Measurements from ENCODE around the gene SSR4. TPM values are rescaled to one million over a fixed set of nuclear protein-coding genes. Genes with fewer than 3 reads are reported as not detected.

SSR4 gene
- total and polyA plus RNA-seq, 2 donors (not counting 1 experiment from before 2014, with no cell fraction given), result 141 to 144 TPM

GRCh38 chrX:153770601-153771414, 23.7 kb upstream of the SSR4 start:
- H3K4me2 ChIP-seq (ENCODE audit: extremely low read depth, insufficient read depth, low read length), result no peak overlapping the region
- DNase-seq (ENCODE audit: low read depth in 2 of 2), result no peak
- H3K4me3 ChIP-seq (replicated peaks in 1 of 4; ENCODE audit: control extremely low read depth in 1 of 4, insufficient read depth in 1 of 4, low read depth in 3 of 4, low read length in 4 of 4), result no peak overlapping the region
- no peaks in the 10 kb centered on the region for H3K27me3 ChIP-seq (ENCODE audit: control insufficient read depth, insufficient read depth, low read length)
- no peaks in the 10 kb centered on the region for H3K36me3 ChIP-seq (ENCODE audit: control insufficient read depth, insufficient read depth, low read length)
- no peak overlapping the region for H3K27ac ChIP-seq (ENCODE audit: insufficient read depth, low read length)
- no peak overlapping the region for H2AFZ ChIP-seq (ENCODE audit: low read length)
- no peak for TF ChIP-seq CTCF (conservative IDR thresholded peaks at IDR 0.05 in 1 of 2, IDR thresholded peaks at IDR 0.05 in 1 of 2; ENCODE audit: low read depth in 1 of 2, low read length in 2 of 2)
- no peak for TF ChIP-seq EZH2 (IDR thresholded peaks at IDR 0.05; ENCODE audit: low read length, missing control alignments)
- H3K79me2 ChIP-seq (ENCODE audit: control insufficient read depth, insufficient read depth, low read length), result no peaks in the 10 kb centered on the region
- H3K9me3 ChIP-seq (ENCODE audit: control insufficient read depth, insufficient read depth, low read depth, low read length), result no peaks in the 10 kb centered on the region
- no peaks in the 10 kb centered on the region for H4K20me1 ChIP-seq (ENCODE audit: control insufficient read depth, extremely low read depth, insufficient read depth, low read length)
- no peak overlapping the region for H3K9ac ChIP-seq (ENCODE audit: insufficient read depth, low read length)
- H3K4me1 ChIP-seq (ENCODE audit: control insufficient read depth, extremely low read depth, insufficient read depth, low read length), result peaks cover 3% of the 10 kb centered on the region

DNA sequence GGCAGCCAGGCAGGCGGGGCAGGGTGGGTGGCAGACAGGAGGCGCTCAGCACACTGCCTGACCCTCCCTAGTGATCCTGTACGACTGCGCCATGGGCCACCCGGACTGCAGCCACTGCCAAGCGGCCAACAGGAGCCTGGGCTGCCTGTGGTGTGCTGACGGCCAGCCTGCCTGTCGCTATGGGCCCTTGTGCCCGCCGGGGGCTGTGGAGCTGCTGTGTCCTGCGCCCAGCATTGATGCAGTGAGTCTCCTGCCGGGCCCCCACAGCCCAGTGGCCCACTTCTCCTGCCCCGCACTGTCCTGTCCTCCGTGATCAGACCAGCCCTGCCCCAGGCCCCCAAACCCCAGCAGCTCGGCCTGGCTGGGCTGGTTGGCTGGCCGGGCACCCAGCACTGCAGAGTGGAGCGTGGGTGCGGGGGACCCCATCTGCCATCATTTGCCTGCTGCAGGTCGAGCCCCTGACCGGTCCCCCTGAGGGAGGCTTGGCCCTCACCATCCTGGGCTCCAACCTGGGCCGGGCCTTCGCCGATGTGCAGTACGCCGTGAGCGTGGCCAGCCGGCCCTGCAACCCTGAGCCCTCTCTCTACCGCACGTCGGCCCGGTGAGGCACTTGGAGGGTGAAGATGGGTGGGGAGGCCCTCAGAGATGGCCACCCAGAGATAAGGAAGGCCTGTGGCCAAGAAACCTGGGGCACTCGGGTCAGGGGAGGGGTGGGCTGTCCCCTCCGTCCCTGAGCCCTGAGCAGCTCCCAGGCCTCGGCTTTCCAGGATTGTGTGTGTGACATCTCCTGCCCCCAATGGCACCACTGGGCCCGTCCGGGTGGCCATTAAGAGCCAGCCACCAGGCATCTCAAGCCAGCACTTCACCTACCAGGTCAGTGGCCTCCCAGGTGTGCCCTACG, 22.8 kb upstream of the SSR4 start:
- Histone ChIP-seq H3K27me3 (ENCODE audit: control insufficient read depth, insufficient read depth, low read length) (no peaks in the 10 kb centered on the region), H3K4me1 (ENCODE audit: control insufficient read depth, extremely low read depth, insufficient read depth, low read length) (peaks cover 2% of the 10 kb centered on the region), H3K36me3 (ENCODE audit: control insufficient read depth, insufficient read depth, low read length) (no peaks in the 10 kb centered on the region), H2AFZ (ENCODE audit: low read length) (no peak overlapping the region), H3K79me2 (ENCODE audit: control insufficient read depth, insufficient read depth, low read length) (no peaks in the 10 kb centered on the region), H3K4me3 (replicated peaks in 1 of 4; ENCODE audit: control extremely low read depth in 1 of 4, insufficient read depth in 1 of 4, low read depth in 3 of 4, low read length in 4 of 4) (no peak overlapping the region), H3K4me2 (ENCODE audit: extremely low read depth, insufficient read depth, low read length) (no peak overlapping the region), H3K9ac (ENCODE audit: insufficient read depth, low read length) (no peak overlapping the region), H4K20me1 (ENCODE audit: control insufficient read depth, extremely low read depth, insufficient read depth, low read length) (no peaks in the 10 kb centered on the region), H3K9me3 (ENCODE audit: control insufficient read depth, insufficient read depth, low read depth, low read length) (no peaks in the 10 kb centered on the region), H3K27ac (ENCODE audit: insufficient read depth, low read length) (no peak overlapping the region)
- no peak for DNase-seq (ENCODE audit: low read depth in 2 of 2)
- TF ChIP-seq EZH2 (IDR thresholded peaks at IDR 0.05; ENCODE audit: low read length, missing control alignments) (no peak), CTCF (conservative IDR thresholded peaks at IDR 0.05 in 1 of 2, IDR thresholded peaks at IDR 0.05 in 1 of 2; ENCODE audit: low read depth in 1 of 2, low read length in 2 of 2) (no peak)

All from fibroblast of lung (primary cell).